CD4-positive, alpha-beta T cell treated with Interleukin-21 for 1 hour (primary cell): ENCODE measurements around the gene RAB11FIP3.
"Not testable (repeated sequence)": the region's sequence is repeated elsewhere in the genome, so short reads cannot be mapped to it uniquely, and the experiment has no call there.

ENCODE experiments used
- DNase-seq: peaks from one replicate; pipeline ENCODE4 v3.0.0-alpha.2; 2020

Gene RAB11FIP3

DNA sequence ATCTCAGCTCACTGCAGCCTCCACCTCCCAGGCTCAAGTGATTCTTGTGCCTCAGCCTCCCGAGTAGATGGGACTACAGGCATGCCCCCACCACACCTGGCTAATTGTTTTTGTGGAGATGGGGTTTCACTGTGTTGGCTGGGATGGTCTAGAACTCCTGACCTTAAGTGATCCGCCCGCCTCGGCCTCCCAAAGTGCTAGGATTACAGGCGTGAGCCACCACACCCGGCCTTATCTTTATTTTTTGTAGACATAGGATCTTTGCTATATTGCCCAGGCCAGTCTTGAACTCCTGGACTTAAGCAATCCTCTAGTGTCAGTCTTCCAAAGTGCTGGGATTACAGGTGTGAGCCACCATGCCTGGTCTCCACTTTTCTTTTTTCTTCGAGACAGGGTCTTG is 44.0 kb downstream of the RAB11FIP3 start:
- DNase-seq, result not testable (repeated sequence)

DNA sequence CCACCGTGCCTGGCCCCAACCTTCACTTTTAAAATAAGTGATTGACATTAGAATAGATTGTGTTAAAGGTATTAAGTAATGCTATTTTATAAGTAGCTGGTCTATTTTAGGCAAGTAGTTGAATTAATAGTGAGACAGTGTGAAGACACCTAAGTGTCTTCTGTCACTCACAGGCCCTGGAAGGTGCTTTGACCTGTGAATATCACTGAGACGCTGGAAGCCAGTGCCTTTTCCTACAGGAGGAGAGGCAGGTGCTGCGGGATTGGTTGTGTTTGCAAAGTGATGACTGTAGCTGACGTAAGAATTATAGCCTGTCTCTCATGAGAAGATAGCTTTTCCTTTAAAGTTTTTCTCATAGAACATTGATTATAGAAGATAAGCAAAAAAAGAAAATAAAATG is 45.0 kb downstream of the RAB11FIP3 start:
- no peak for DNase-seq

DNA sequence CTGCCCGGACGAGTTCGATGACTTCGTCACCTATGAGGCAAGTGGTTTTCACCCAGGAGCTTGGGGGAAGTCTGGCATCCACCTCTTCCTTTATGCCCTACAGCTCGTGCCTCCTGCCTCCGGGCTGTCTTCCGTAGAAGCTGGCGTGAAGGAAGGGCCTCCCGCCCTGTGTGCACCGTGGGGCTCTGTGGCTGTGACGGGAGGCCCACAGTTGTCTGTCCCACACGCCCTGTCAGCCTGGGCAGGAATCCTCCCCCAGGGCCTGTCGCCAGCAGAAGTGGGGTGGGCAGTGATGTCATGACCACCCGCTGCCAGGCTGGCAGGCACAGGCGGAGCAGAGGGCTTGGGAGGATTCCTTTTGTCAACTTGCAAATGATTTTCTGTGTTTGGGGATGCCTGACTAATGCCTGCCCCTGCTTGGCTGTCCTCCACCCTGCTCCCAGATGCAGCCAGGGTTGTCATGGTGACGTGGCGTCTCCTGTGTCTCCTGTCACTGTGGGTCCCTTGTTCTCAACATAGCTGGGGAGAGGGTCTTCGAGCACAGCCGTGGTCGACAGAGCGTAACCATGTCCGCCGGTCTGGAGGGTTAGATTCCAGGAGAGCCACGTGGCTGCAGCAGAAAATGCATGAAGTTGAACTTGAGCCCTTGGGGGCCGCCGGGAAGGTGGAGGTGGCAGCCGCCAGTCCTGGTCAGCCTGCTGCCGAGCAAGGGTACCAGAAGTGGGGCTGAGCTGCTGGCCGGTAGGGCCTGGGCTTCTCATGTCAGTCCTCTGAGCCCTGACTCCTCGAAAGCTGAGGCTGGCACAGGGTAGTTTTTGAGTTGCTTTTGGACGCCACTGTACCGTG is 46.1 kb downstream of the RAB11FIP3 start:
- no peak for DNase-seq

DNA sequence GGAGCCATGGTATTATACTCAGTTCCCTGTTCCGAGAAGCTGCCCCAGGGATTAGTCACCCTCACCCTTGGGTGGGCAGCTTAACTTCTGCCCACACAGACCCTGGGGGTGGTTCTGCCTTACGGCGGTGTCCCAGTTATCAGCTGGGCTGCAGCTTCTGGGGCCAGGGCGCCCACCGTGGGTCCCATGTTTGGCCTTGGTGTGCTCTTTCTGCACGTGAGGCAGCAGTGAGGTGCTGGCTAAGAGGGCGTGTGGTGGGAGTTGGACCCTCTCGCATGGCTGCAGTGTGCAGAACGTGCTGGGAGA is 46.7 kb downstream of the RAB11FIP3 start:
- DNase-seq, result no peak

DNA sequence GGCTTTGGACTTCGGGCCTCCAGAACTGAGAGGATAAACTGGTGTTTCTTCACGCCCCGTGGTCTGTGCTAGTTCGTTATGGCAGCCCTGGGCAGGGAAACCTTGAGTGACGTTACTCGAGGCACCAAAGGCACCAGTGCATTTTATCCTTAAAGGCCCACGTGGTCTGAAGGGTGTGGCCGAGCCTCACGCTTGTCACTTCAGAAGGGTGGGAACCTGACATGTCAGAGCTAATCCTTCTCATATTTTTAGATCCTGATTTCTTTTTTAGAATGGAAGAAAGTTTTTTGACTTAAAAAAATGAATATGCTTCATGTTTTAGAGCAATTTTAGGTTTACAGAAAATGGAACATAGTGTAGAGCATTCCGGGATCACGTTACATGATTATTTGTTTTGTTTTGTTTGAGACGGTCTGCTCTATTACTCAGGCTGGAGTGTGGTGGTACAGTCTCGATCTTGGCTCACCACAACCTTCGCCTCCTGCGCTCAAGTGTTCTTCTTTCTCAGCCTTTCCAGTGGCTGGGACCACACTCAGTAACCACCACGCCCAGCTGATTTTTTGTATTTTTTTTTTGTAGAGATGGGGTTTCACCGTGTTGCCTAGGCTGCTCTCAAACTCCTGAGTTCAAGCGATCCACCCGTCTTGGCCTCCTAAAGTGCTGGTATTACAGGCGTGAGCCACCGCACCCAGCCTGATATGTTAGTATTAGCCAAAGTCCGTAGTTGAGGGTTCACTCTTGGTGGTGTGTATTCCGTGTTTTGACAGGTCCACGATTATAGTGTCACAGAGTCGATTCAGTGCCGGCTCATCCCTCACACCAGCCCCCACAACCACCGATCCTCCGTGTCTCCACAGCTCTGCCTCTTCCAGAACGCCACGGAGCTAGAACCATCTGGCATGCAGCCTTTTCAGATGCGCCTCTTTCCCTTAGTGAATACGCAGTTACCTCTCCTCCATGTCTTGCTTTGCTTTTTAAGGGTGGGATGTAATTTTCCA is 47.9 kb downstream of the RAB11FIP3 start:
- no peak for DNase-seq

DNA sequence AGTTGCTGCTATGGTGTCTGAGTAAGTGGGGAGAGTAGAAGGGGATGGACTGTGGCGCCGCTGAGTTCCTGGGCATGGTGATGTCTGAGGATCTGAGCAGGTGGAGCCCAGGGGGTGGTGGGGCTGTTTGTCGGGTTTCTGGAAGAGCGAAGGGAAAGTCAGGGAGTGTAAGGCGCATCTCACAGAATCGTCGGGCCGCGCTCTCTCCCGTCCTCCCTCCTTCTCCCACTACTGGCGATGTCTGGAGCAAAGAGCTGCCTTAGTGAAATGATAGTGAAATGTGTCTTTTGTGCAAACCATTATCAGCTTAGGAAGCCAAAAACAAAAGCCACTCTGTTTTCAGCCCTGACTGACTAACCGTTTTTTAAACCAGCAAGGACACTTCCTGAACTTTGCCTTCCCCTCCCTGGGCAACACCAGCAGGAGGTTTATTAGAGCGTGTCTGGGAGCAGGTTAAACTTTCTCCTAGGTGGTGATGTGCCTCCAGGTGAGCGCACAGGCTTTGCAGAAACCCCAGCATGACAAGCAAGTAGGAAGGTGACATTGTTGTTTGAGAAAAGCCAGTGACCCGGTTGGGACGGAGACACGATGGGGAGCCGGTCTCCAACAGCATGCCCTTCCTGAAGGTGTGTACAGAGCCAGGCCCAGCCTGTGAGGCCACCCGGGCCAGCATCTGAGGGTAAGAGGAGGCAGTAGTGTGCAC is 49.1 kb downstream of the RAB11FIP3 start:
- DNase-seq, result no peak

DNA sequence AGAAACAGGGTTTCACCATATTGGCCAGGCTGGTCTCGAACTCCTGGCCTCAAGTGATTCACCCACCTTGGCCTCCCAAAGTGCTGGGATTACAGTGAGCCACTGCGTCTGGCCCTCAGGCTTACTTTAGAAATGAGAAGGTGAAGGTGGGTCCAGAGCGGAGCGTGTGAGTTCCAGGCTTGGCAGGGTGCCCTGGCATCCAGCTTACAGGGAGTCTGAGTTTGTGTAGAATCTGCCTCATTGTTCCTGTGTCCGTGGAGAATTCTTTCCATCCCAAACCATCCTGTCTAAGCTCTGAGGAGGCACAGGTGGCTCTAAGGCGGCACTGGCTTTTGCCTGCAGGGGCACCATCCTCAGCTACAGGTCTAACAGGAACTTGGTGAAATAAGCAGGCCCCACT is 50.6 kb downstream of the RAB11FIP3 start:
- no peak for DNase-seq

DNA sequence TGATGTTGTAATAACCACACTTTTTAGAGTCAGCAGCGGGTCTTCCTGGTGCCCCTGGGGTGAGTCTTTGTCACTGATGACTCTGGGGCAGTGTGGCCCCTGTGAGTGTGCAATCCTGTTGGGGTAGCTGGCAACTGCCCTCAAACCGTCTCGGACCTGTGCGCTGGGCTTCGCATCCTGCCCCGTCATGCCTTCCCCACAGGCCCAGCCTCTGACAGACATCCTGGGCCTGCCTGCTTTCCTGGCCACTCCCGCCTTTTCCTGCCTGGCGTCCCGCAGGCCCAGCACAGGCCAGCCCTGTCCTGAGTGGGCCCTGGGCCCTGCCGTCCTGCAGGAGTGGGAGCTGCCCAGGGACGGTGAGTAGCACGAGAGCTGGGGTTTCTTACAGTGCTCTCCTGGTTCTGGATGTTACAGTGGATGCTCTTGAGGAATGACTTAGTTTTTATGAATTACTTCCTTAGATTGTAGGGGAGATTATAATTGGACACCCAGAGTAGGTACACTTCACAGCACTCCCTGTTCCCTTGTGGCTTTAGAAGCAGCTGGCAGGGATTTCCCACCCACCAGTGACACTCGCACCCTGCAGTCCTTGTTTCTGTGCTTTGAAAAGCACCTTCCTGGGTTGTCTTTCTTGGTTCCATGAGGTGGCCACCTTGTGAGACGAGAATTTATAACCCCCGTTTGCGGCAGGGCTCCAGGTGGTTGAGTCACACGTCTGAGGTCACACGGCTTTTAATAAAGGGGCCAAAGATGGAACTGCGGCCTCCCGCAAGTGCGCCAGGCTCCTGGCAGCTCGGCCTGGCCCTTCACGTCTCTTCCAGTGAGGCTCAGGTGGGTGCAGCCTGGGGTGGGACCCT is 52.1 kb downstream of the RAB11FIP3 start:
- no peak for DNase-seq

DNA sequence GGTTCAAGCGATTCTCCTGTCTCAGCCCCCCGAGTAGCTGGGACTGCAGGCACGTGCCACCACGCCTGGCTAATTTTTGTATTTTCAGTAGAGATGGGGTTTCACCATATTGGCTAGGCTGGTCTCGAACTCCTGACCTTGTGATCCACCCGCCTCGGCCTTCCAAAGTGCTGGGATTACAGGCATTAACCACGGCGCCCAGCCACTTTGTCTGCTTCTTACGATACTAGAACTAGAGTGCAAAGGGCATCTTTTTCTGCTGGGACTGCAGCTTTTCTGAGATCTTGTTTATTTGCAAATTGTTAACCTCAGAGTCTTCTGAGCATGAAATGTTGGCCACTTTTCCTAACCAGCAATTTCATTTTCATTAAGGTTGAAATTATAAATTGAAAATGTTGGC is 52.8 kb downstream of the RAB11FIP3 start:
- DNase-seq, result not testable (repeated sequence)

DNA sequence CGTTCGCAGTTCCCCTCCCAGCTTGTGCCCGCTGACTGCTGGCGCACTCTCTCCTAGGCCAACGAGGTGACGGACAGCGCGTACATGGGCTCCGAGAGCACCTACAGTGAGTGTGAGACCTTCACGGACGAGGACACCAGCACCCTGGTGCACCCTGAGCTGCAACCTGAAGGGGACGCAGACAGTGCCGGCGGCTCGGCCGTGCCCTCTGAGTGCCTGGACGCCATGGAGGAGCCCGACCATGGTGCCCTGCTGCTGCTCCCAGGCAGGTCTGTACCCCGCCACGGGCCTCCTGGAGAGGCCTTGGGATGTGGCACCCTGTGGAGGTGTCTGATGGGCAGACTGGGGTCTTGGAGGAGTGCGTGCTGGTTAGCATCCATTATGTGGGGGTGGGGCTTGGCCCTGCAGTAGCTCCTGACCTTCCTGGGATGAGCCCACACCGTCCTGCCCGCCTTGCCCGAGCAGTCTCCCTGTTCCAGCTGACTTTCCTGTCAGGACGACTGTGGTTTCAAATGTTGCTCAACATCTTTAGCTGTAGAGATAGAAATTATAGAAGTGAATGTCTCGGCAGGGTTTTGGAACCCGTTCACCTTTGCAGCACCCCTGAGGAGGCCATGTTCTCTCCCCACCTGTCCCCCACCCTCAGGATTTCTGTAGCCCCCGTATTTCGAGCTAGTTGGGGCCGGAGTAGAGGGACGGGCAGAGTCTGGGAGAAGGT is 57.2 kb downstream of the RAB11FIP3 start:
- no peak for DNase-seq

DNA sequence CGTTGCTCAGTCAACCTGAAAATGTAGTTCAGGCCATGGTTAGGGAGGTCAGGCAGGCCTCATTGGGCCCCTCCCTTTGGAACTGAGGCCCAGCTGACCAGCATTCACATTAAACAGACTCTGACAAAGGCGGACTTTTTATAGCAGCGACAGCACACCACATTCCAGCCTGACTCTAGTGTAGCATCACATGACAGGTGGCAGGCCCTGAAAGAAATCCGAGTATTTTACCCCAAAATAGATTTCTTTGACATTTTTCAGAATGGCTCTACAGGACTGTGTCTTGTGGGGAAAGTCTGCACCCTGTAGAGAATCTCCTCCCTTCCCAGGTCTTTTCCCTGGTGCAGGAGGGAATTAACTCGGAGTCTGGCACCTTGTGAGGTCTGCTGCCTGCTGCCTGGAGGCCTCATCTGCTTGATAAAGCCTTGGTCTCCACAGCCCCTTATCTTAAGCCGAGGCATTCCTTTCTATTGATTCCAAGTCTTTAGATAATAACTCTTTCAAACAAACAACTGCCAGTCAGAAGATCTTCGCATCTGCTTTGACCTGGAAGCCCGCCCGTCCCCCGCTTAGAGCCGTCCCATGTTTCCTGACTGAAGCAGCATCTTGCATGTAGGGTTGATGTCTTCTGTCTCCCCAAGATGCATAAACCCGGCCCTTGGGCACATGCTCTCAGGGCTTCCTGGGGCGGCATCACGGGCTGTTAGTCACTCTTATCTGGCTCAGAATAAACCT is 58.1 kb downstream of the RAB11FIP3 start:
- DNase-seq, result no peak

DNA sequence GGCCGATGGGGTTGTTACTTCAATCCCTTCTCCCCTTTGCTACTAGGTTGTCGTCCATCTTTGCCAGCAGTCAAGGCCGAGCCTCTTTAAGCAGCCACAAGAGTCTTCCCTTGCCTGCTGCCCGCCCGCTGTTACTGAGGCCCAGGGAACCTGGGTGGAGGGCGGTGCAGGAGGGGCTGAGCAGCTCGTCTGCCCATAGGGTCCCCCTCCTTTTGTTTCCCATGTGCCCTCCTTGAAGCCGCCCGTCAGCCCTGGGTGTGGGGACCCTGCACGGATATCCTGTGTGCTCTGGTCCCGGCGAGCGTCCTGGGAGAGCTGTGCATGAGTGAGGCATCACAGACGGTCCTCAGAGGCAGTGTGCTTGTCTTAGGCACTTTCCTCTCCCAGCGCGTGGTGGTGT is 64.2 kb downstream of the RAB11FIP3 start:
- no peak for DNase-seq

DNA sequence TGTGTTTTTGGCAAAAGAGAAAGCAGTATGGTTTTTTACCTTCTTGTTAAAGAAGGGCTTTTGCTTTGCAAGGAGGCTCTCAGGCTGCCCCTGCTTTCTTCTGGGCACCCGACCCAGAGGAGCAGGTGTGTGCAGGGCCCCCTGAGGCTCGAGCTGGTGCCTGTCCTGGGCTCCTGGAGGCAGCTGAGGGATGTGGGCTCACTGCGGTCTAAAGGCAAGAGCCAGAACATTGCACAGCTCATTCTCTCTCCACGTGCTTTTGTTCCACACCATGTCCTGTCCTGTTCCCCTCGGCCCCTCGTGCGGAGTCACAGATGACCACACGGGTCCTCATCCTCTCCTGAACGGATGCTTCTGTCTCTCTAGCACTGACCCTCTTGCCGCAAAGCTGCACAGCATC is 65.3 kb downstream of the RAB11FIP3 start:
- DNase-seq, result no peak

DNA sequence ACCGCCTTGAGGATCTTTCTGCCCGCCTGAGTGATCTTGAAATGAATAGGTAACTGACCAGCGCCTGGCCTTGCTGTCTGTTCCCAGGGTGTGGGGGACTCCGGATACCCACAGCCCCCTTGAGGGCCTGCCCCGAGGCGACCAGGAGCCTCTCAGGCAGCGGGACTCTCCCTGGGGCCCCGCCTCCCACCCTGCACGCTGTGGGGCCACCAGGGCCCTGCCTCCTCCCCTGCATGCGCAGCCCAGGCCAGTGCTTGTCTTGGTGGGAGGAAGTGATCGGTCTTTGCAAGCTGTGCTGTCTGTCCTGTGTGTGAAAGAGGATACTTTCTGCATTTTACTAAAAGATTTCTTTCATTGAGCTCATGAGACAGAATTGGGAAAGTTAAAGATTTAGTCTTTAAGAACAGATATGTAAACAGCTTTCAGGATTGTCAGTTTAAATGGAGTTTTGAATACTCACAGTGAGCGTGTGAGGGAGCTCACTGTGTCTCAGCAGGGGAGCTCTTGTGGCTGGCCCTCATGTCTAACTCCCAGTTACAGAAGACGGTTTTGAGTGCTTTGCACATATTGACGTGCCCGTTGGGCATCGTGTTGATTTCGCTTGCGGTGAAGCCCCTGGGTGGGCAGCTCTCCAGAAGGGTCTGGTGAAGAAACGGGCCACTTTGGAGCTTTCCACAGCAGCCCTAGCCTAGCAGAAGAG is 65.9 kb downstream of the RAB11FIP3 start:
- DNase-seq, result no peak

DNA sequence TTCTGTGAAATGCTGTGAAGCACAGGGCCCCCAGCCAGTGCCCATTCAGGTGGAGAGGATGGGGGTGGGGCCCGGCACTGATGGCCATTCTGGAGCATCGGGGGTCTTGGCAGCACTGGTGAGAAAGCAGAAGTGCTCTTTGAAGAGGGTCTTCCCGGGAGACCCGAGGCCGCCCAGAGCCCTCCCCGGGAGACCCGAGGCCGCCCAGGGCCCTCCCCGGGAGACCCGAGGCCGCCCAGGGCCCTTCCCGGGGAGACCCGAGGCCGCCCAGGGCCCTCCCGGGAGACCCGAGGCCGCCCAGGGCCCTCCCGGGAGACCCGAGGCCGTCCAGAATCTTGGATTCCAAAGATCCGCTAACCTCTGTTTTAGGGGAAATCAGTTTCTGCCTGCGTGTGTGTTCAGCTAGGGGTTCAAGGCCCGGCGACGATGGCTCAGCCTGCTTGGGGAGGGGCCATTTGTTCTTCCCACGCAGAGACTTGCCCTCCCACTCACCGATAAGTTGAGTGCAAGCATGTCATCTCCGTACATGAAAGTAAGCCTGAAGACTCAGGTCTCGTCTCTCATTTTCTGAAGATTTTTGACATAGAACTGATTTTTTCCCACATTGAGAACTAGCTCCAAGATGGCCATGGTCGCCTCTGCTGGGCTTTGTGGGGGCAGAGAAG is 66.9 kb downstream of the RAB11FIP3 start:
- DNase-seq, result no peak

DNA sequence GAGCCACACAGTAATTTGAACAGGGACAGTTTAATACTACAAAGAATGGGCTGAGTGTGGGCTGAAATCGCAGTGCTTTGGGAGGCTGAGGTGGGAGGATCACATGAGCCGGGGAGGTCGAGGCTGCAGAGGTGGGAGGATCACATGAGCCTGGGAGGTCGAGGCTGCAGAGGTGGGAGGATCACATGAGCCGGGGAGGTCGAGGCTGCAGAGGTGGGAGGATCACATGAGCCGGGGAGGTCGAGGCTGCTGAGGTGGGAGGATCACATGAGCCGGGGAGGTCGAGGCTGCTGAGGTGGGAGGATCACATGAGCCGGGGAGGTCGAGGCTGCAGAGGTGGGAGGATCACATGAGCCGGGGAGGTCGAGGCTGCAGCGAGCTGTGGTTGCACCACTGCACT is 69.2 kb downstream of the RAB11FIP3 start:
- not testable (repeated sequence) for DNase-seq

DNA sequence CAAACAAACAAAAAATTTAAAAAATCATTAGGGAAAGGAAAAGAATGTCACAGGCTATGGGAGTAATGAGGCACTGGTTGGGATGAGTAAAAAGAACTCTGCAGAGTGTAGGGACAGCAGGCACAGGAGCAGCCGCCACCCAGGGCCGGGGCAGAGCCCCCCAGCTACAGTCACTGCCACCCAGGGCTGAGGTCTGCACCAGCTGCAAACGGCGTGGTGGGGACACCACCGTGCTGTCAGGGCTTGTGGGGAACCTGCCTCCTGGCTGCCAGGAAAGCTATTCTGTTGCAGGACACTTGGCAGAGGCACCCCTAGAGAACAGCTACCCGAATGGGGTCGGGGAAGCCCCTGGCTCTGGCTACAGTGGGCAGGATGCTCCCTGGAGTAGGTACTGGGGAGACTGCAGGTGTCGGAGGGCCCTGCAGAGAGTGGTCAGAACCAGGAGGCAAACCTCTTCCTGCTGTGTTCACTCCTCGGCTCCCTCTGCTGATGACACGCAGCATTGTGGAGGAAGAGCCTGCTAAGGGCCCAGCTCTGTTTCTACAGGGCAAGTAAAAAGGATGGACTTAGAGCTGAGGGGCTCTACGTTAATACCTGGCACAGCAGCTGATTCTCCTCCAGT is 69.8 kb downstream of the RAB11FIP3 start:
- peak; percentile 11 for DNase-seq

DNA sequence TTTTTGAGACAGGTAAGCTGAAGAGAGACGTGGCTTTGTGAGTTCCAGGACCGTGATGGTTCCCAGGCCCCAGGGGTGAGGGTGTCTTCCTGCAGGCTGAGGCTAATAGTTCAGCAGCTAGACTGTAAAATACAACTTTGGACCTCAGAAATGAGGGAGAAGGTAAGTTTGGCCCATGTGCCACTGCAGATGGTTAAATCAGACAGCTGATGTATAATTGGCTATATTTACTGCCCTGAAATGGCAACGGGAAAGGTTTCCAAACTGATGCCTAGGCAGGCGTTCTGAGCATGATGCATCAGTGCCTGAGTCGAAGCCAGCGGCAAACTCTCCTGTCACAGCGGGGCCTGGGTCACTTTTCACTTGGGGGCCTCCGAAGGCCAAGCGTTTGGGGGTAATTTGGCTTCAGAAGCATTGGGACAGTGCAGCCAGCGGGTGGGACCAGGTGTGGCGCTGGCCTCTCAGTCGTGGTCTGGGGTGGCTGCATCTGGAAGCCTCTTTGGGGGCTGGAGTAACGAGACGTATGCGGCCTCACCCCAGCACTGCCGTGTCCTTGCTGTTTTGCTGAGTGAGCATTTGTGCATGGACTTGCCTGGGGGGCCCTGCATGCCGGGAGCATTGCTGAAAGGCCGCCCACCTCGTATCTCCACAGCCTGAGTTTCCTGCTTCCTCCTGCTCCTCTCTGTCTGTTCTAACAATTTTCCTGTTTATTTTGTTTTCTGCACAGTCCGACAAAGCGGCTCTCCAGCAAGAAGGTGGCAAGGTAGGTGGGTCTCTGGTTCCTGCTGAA is 70.8 kb downstream of the RAB11FIP3 start:
- no peak for DNase-seq
